Neural cell (in vitro differentiated cells): ENCODE data around the gene SNX32.
"Not testable (repeated sequence)": the region's sequence is repeated elsewhere in the genome, so short reads cannot be mapped to it uniquely, and the experiment has no call there.

ENCODE experiments used
- CTCF ChIP-seq: fragments of 450-650 bp; IDR thresholded peaks from 2 replicates; pipeline ENCODE4 v1.5.1; 2014; ENCODE audit warnings: antibody characterized with exemption, mild to moderate bottlenecking, moderate library complexity; ENCODE audit not compliant: poor library complexity, severe bottlenecking
- EZH2 ChIP-seq: fragments of 200-600, 300-800 bp; shearing (Covaris generic), sonication (generic); IDR thresholded peaks from 2 replicates; pipeline ENCODE4 v1.6.1; 2014; ENCODE audit warnings: antibody characterized with exemption, low read length, borderline replicate concordance, mild to moderate bottlenecking; ENCODE audit not compliant: insufficient read depth, poor library complexity, severe bottlenecking
- POLR2AphosphoS5 ChIP-seq: IDR thresholded peaks from 2 replicates; pipeline ENCODE4 v1.6.1; 2012
- RAD21 ChIP-seq: fragments of 450-650 bp; conservative IDR thresholded peaks from 2 replicates; pipeline ENCODE4 v1.6.1; 2014; ENCODE audit warnings: antibody characterized with exemption, mild to moderate bottlenecking, moderate library complexity
- REST ChIP-seq: IDR thresholded peaks from 2 replicates; pipeline ENCODE4 v1.6.1; 2012; ENCODE audit warnings: borderline replicate concordance
- SMC3 ChIP-seq: fragments of 450-650 bp; conservative IDR thresholded peaks from 2 replicates; pipeline ENCODE4 v1.6.1; 2014; ENCODE audit warnings: antibody characterized with exemption, mild to moderate bottlenecking, moderate library complexity; ENCODE audit not compliant: poor library complexity

- not testable (repeated sequence) for TF ChIP-seq CTCF, EZH2, POLR2AphosphoS5, SMC3, REST, RAD21
These were observed 1.5 kb upstream of the SNX32 start for GRCh38 chr11:65832231-65832630.
